Calu3 (cell line): ENCODE measurements around the gene PKIG. TPM values are rescaled to one million over a fixed set of nuclear protein-coding genes. Genes with fewer than 3 reads are reported as not detected.

Experiments used
- BruUV-seq: library from RNA; stranded (reverse); fragments of 400-500 nt; replicated peaks from 2 replicates; lab custom pipeline; 2021; lab: Mats Ljungman, UMichigan
- CTCF ChIA-PET: fragments of 300-600 bp; sonication (Branson Sonifier 250); formaldehyde crosslinking; loops from one replicate; lab custom pipeline; 2022; ENCODE audit warnings: antibody characterized with exemption; lab: Charles Lee
- DNase-seq: peaks from one replicate; pipeline ENCODE4 v3.0.0; 2022
- H3K27ac Mint-ChIP-seq: one replicate; pipeline ENCODE4 v1.8.0; 2022; ENCODE audit warnings: mixed read lengths; ENCODE audit not compliant: unreplicated experiment
- H3K27me3 Mint-ChIP-seq: one replicate; pipeline ENCODE4 v1.8.0; 2022; ENCODE audit warnings: mixed read lengths; ENCODE audit not compliant: unreplicated experiment
- H3K36me3 Mint-ChIP-seq: one replicate; pipeline ENCODE4 v1.8.0; 2022; ENCODE audit warnings: mild to moderate bottlenecking, moderate library complexity, mixed read lengths; ENCODE audit not compliant: insufficient read depth, unreplicated experiment
- H3K4me1 Mint-ChIP-seq: one replicate; pipeline ENCODE4 v1.8.0; 2022; ENCODE audit warnings: mild to moderate bottlenecking, low read depth, mixed read lengths; ENCODE audit not compliant: unreplicated experiment
- H3K4me3 Mint-ChIP-seq: one replicate; pipeline ENCODE4 v1.8.0; 2022; ENCODE audit warnings: mild to moderate bottlenecking, low read depth, moderate library complexity, mixed read lengths; ENCODE audit not compliant: unreplicated experiment
- H3K9me3 Mint-ChIP-seq: one replicate; pipeline ENCODE4 v1.8.0; 2022; ENCODE audit warnings: low read depth, mixed read lengths; ENCODE audit not compliant: unreplicated experiment
- intact Hi-C: fragments of 100-400 bp; cut with micrococcal nuclease; formaldehyde crosslinking; loops from one replicate; pipeline ENCODE4 v1.10.0; 2022; ENCODE audit not compliant: unreplicated experiment
- total RNA-seq: library from RNA; stranded (reverse); gene quantifications from 2 replicates; pipeline ENCODE4 v1.2.3, GENCODE V29; 2022
- TF ChIP-seq, protein P1 (sequence below): fragments of 200-600 bp; IDR thresholded peaks from one replicate; pipeline ENCODE4 v1.8.0; 2022; ENCODE audit warnings: antibody characterized with exemption; ENCODE audit not compliant: unreplicated experiment

The PKIG gene
- total RNA-seq, 1 experiment from 2014 or later = 6.6 TPM

GRCh38 chr20:44666066-44666465 lies 83.7 kb downstream of the PKIG start:
- no peak overlapping the region for H3K27ac Mint-ChIP-seq
- no peak overlapping the region for H3K4me3 Mint-ChIP-seq
- peaks cover 40% of the 10 kb centered on the region for H3K27me3 Mint-ChIP-seq
- peaks cover 8% of the 10 kb centered on the region for H3K4me1 Mint-ChIP-seq
- no peaks in the 10 kb centered on the region for H3K9me3 Mint-ChIP-seq
- intact Hi-C loops = no loop called here
- peaks cover 4% of the 10 kb centered on the region for H3K36me3 Mint-ChIP-seq
- TF ChIP-seq, protein P1, sequence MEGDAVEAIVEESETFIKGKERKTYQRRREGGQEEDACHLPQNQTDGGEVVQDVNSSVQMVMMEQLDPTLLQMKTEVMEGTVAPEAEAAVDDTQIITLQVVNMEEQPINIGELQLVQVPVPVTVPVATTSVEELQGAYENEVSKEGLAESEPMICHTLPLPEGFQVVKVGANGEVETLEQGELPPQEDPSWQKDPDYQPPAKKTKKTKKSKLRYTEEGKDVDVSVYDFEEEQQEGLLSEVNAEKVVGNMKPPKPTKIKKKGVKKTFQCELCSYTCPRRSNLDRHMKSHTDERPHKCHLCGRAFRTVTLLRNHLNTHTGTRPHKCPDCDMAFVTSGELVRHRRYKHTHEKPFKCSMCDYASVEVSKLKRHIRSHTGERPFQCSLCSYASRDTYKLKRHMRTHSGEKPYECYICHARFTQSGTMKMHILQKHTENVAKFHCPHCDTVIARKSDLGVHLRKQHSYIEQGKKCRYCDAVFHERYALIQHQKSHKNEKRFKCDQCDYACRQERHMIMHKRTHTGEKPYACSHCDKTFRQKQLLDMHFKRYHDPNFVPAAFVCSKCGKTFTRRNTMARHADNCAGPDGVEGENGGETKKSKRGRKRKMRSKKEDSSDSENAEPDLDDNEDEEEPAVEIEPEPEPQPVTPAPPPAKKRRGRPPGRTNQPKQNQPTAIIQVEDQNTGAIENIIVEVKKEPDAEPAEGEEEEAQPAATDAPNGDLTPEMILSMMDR = no peak
- BruUV-seq = no TSS peak
- DNase-seq = no peak
- CTCF ChIA-PET = interaction anchor here (0.5 to 1.7 kb wide), 2 partner anchors 17 to 109 kb away, joined by 3 to 5 read pairs; no protein-coding TSS in a partner anchor

Other genes starting within 250 kb of the PKIG start
- not detected in 2 replicates for gene R3HDML, start 245.5 kb upstream of the PKIG start, total RNA-seq
- gene HNF4A, start 226.9 kb upstream of the PKIG start, total RNA-seq = 27.7 and 41.1 TPM in 2 replicates
- gene TTPAL, start 106.7 kb upstream of the PKIG start, total RNA-seq = 39.9 and 42.2 TPM in 2 replicates
- gene SERINC3, start 60.5 kb upstream of the PKIG start, total RNA-seq = 159 and 173 TPM in 2 replicates
- 7.5 and 8.9 TPM in 2 replicates for gene ADA, start 69.1 kb downstream of the PKIG start, total RNA-seq
- 0.94 and 1.9 TPM in 2 replicates for gene CCN5, start 132.8 kb downstream of the PKIG start, total RNA-seq
- gene KCNK15, start 163.3 kb downstream of the PKIG start, total RNA-seq = 1.5 and 4.8 TPM in 2 replicates
- gene RIMS4, start 228.0 kb downstream of the PKIG start, total RNA-seq = 0.40 and 0.91 TPM in 2 replicates